Measurements from ENCODE around the gene DEFB132. TPM values are rescaled to one million over a fixed set of nuclear protein-coding genes. Genes with fewer than 3 reads are reported as not detected.

Gene DEFB132
- total and polyA plus RNA-seq, 2 donors (not counting 1 experiment from before 2014, with no cell fraction given) = not detected

DNA sequence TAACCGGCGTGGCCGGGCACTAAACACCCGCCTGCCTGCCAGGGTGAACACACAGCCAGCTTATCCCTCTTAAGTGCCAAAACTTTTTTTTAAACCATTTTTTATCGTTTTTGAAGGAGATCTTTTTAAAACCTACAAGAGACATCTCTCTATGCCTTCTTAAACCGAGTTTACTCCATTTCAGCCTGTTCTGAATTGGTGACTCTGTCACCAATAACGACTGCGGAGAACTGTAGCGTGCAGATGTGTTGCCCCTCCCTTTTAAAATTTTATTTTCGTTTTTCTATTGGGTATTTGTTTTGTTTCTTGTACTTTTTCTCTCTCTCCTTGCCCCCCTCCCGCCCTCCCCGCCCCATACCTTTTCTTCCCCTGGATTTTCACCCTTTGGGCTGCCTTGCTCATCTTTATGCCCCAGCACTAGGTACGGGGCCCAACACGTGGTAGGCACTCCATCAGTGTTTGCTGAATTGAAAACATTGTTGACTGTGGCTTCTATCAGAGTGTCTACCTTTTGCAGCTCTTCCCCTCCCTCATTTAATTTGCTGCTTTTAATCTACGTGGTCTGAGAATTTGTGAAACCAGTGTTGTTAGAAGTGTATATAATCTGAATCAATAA lies 41.4 kb downstream of the DEFB132 start:
- H3K4me3 ChIP-seq (ENCODE audit: control extremely low read depth in 1 of 5, extremely low read depth in 1 of 5, insufficient read depth in 1 of 5, low read depth in 2 of 5, low read length in 4 of 5) = peak overlapping the region; percentile 51 to 94 (median 90)
- H3K79me2 ChIP-seq (ENCODE audit: control insufficient read depth, insufficient read depth, low read length) = peaks cover 29% of the 10 kb centered on the region
- no peaks in the 10 kb centered on the region for H3K9me3 ChIP-seq (ENCODE audit: control extremely low read depth in 1 of 3, control insufficient read depth in 2 of 3, insufficient read depth in 1 of 3, low read length in 2 of 3)
- WGBS (ENCODE audit: insufficient coverage) = 0% methylated on average over 4 of the region's 15 CpGs
- H3K36me3 ChIP-seq (replicated peaks in 1 of 2; ENCODE audit: control extremely low read depth in 1 of 2, control insufficient read depth in 1 of 2, extremely low read depth in 1 of 2, insufficient read depth in 2 of 2, low read length in 1 of 2) = peaks cover 0 to 9% of the 10 kb centered on the region in 2 experiments
- POLR2A ChIA-PET = interaction anchor here (0.8 to 2.7 kb wide), 2 partner anchors 26 to 30 kb away, joined by 3 to 35 read pairs; partner anchors contain the start of gene SOX12
- peak overlapping the region; percentile 93 for H3K4me2 ChIP-seq (replicated peaks; ENCODE audit: low read depth, low read length, poor library complexity, severe bottlenecking)
- peaks cover 16 to 27% of the 10 kb centered on the region in 2 donors for H3K4me1 ChIP-seq (ENCODE audit: control insufficient read depth in 2 of 2, insufficient read depth in 2 of 2, low read length in 2 of 2)
- CTCF ChIA-PET = interaction anchor here (0.8 to 7.7 kb wide), 5 partner anchors 11 to 33 kb away, joined by 3 to 58 read pairs (median 6); partner anchors contain the start of gene SOX12
- DNase-seq = no peak
- peak overlapping the region; percentile 82 for H2AFZ ChIP-seq (ENCODE audit: insufficient read depth, low read depth, low read length, poor library complexity, severe bottlenecking)
- H3K9ac ChIP-seq (ENCODE audit: low read length) = peak overlapping the region; percentile 90
- H3K27ac ChIP-seq (ENCODE audit: low read length in 2 of 2) = peak overlapping the region; percentile 85 to 88
- peak overlapping the region; percentile 100 for H3K27ac Mint-ChIP-seq
- H3K9me3 Mint-ChIP-seq (ENCODE audit: insufficient read depth) = no peaks in the 10 kb centered on the region
- ATAC-seq (ENCODE audit: low read depth) = no peak
- intact Hi-C loops (cut with micrococcal nuclease) = loop anchor here (1.0 kb wide), 2 partner anchors 9 to 11 kb away; partner anchors contain the start of gene C20orf96
- H3K27me3 Mint-ChIP-seq = no peaks in the 10 kb centered on the region
- no peaks in the 10 kb centered on the region for H3K27me3 ChIP-seq (replicated peaks in 1 of 4; ENCODE audit: control extremely low read depth in 1 of 4, control insufficient read depth in 3 of 4, insufficient read depth in 4 of 4, low read length in 3 of 4)
- H4K20me1 ChIP-seq (ENCODE audit: control insufficient read depth, insufficient read depth, low read length, poor library complexity, severe bottlenecking) = peaks cover 28% of the 10 kb centered on the region
- peak overlapping the region; percentile 99 for H3K4me3 Mint-ChIP-seq
- peaks cover 40% of the 10 kb centered on the region for H3K4me1 Mint-ChIP-seq
- TF ChIP-seq, protein P1, sequence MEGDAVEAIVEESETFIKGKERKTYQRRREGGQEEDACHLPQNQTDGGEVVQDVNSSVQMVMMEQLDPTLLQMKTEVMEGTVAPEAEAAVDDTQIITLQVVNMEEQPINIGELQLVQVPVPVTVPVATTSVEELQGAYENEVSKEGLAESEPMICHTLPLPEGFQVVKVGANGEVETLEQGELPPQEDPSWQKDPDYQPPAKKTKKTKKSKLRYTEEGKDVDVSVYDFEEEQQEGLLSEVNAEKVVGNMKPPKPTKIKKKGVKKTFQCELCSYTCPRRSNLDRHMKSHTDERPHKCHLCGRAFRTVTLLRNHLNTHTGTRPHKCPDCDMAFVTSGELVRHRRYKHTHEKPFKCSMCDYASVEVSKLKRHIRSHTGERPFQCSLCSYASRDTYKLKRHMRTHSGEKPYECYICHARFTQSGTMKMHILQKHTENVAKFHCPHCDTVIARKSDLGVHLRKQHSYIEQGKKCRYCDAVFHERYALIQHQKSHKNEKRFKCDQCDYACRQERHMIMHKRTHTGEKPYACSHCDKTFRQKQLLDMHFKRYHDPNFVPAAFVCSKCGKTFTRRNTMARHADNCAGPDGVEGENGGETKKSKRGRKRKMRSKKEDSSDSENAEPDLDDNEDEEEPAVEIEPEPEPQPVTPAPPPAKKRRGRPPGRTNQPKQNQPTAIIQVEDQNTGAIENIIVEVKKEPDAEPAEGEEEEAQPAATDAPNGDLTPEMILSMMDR (IDR thresholded peaks at IDR 0.05) = no peak
- no peak for TF ChIP-seq EZH2 (IDR thresholded peaks at IDR 0.05; ENCODE audit: borderline replicate concordance, insufficient read depth, low read depth, low read length, poor library complexity, severe bottlenecking)
